ENCODE measurements around the gene KRTAP19-3.
"Not testable (repeated sequence)": the region's sequence is repeated elsewhere in the genome, so short reads cannot be mapped to it uniquely, and the experiment has no call there.

The KRTAP19-3 gene

GRCh38 chr21:30491963-30492428, at the start of gene KRTAP19-3:
Gene KRTAP19-3, minus strand, starts transcription at chr21:30492013. Its CDS starts 56 bp downstream, at chr21:30491957.
- DNase-seq (ENCODE audit: low spot score), result no peak

DNA sequence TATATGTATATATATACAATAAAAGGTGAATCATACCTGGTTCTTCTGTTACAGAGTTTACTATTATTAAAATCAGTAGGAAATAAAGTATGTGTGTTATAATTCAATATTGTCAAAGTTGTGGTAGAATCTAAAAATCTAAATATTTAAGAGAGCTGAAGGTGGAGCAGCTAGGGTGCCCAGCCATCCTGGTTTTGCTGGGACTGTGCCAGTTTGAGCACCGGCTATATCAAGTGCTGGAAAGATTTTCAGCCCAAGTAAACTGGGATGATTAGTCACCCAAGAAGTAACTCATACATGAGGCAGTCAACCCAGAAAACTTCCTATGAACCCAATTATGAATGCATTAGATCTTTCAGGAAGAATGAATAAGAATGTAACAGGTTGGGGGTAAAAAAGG, 27.1 kb upstream of the KRTAP19-3 start:
- DNase-seq (ENCODE audit: low spot score), result no peak

DNA sequence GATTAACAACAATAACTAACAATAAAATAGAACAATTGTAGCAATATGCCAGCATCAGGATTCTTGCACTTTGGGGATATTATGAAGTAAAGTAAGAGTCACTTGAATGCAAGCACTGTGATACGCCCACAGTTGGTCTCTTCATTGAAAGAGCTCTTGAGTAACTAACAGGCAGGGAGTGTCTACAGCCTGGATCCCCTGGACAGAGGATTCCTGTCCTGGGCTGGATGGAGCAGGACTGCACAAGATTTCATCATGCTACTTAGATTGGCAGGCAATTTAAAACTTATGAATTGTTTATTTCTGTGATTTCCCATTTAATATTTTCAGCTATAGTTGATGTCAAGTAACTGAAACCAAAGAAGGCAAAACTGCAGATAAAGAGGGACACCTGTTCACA, 23.9 kb upstream of the KRTAP19-3 start:
- no peak for DNase-seq (ENCODE audit: low spot score)

GRCh38 chr21:30505621-30506205, 13.9 kb upstream of the KRTAP19-3 start:
- not testable (repeated sequence) for DNase-seq (ENCODE audit: low spot score)

GRCh38 chr21:30502041-30502440, 10.2 kb upstream of the KRTAP19-3 start, which contains the start of gene KRTAP19-5:
Gene KRTAP19-5, minus strand, starts transcription at chr21:30502141. Its CDS starts 51 bp downstream, at chr21:30502090.
- no peak for DNase-seq (ENCODE audit: low spot score)

GRCh38 chr21:30497065-30497464, 5.3 kb upstream of the KRTAP19-3 start, which contains the start of gene KRTAP19-4:
Gene KRTAP19-4, minus strand, starts transcription at chr21:30497165. Its CDS starts 55 bp downstream, at chr21:30497110.
- DNase-seq (ENCODE audit: low spot score), result no peak

DNA sequence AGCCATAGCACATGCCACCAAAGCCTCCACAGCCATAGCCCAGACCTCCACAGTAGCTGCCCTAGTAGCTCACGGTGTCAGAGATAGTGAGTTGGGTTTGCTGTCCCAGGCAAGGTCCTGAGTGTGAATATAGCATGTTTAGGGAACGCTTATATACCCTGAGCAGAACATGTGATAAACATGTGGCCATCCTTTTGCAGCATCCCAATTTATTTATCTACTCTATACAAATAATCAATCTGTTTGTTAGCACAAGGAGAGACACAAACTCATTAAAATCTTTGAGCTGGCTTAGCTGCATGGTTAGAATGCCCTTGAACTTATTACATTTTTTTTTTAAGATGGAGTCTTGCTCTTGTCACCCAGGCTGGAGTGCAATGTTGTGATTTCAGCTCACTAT, 4.5 kb downstream of the KRTAP19-3 start, which contains the start of gene KRTAP19-2:
Gene KRTAP19-2, minus strand, starts transcription at position 101 of the 400 bp plus-strand sequence. Its CDS starts 88 bp downstream, at position 13.
- DNase-seq (ENCODE audit: low spot score), result no peak

DNA sequence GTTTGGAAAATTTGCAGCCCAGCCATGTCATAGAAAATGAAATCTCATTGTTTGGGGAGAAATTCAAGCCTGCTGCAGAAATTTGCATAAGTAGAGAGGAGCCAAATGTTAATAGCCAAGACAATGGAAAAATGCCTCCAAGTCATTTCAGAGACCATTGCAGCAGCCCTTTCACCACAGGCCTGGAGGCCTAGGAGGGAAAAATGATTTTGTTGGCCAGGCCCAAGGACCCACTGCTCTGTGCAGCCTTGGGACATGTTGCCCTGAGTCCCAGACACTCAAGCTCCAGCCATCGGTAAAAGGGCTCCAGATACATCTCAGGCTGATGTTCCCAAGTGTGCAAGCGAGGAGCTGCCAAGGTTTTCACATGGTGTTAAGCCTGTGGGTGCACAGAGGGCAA, 5.6 kb downstream of the KRTAP19-3 start:
- DNase-seq (ENCODE audit: low spot score), result no peak

- DNase-seq (ENCODE audit: low spot score), result no peak
These were observed 9.7 kb downstream of the KRTAP19-3 start for GRCh38 chr21:30482130-30482529.

GRCh38 chr21:30480145-30480544, 11.7 kb downstream of the KRTAP19-3 start, which contains the start of gene KRTAP19-1:
Gene KRTAP19-1, minus strand, starts transcription at chr21:30480367. Its CDS starts 50 bp downstream, at chr21:30480317.
- no peak for DNase-seq (ENCODE audit: low spot score)

DNA sequence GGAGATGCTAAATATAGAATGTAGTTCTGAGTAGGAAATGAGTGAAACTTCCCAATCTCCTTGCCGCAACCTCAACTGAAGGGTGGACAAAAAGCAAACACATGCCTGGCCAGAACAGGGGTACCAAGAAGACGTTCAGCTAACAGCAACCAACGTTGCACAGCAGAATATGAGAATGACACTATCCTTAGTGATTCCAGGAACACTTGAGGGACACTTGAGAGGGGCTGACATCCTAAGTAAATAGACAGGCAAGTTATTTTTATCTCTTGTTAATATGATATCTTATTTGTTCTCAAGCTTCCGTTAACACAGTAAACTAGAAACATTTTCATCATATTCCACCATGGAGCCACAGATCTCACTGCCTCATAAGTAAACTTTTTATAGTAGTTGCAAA, 12.6 kb downstream of the KRTAP19-3 start:
- no peak for DNase-seq (ENCODE audit: low spot score)

GRCh38 chr21:30478004-30478403, 13.8 kb downstream of the KRTAP19-3 start:
- no peak for DNase-seq (ENCODE audit: low spot score)

- no peak for DNase-seq (ENCODE audit: low spot score)
These were observed 22.7 kb downstream of the KRTAP19-3 start for GRCh38 chr21:30468900-30469714.

DNA sequence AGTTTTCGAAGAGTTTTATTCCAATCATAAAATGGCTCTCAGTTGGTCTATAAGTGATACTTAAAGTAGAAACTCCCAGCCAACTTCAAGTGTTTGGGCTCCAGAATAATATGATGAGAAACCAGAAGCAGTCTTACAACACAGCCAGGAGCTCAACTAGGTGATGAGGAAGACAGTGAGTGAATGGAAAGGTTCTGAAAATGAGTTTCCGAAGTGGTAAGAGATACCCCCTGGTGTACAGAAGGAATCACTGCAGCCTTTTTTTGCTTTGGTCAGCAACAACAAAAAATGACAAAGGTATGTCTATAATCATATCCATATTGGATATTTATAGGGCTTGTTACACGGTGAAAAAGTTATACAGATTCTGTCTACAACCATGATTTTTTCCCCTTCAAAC, 28.1 kb downstream of the KRTAP19-3 start:
- DNase-seq (ENCODE audit: low spot score), result no peak

GRCh38 chr21:30448514-30448913, 43.3 kb downstream of the KRTAP19-3 start:
- DNase-seq (ENCODE audit: low spot score), result no peak

GRCh38 chr21:30447056-30447455, 44.8 kb downstream of the KRTAP19-3 start:
- DNase-seq (ENCODE audit: low spot score), result no peak

- DNase-seq (ENCODE audit: low spot score), result no peak
These were observed 47.6 kb downstream of the KRTAP19-3 start for GRCh38 chr21:30444204-30444603.

- no peak for DNase-seq (ENCODE audit: low spot score)
These were observed 48.6 kb downstream of the KRTAP19-3 start for GRCh38 chr21:30443226-30443625.

All from LoVo (cell line).